ENCODE data around the gene STXBP3.
"Not testable (repeated sequence)": the region's sequence is repeated elsewhere in the genome, so short reads cannot be mapped to it uniquely, and the experiment has no call there.

The STXBP3 gene

GRCh38 chr1:108746382-108747170 lies at the start of gene STXBP3:
Gene STXBP3 (plus strand): TSS chr1:108746674. CDS start chr1:108746738, 64 bp downstream.
- DNase-seq (ENCODE audit: low read depth), result peak; percentile 100

GRCh38 chr1:108699375-108700332 lies 46.8 kb upstream of the STXBP3 start:
- DNase-seq (ENCODE audit: low read depth), result no peak

- DNase-seq (ENCODE audit: low read depth), result no peak
Observed at GRCh38 chr1:108701176-108701849, 45.2 kb upstream of the STXBP3 start.

GRCh38 chr1:108702109-108702508 lies 44.4 kb upstream of the STXBP3 start:
- DNase-seq (ENCODE audit: low read depth), result not testable (repeated sequence)

GRCh38 chr1:108703939-108704338 lies 42.5 kb upstream of the STXBP3 start:
- DNase-seq (ENCODE audit: low read depth), result no peak

GRCh38 chr1:108704496-108704895 lies 42.0 kb upstream of the STXBP3 start:
- no peak for DNase-seq (ENCODE audit: low read depth)

GRCh38 chr1:108706643-108707042 lies 39.8 kb upstream of the STXBP3 start:
- DNase-seq (ENCODE audit: low read depth), result no peak

GRCh38 chr1:108708691-108709660 lies 37.5 kb upstream of the STXBP3 start:
- DNase-seq (ENCODE audit: low read depth), result peak; percentile 22

- DNase-seq (ENCODE audit: low read depth), result no peak
Observed at GRCh38 chr1:108712606-108713150, 33.8 kb upstream of the STXBP3 start, which contains the start of gene FNDC7. Gene FNDC7 (plus strand): TSS chr1:108712908. CDS start chr1:108712934, 26 bp downstream.

- no peak for DNase-seq (ENCODE audit: low read depth)
Observed at GRCh38 chr1:108715932-108716331, 30.5 kb upstream of the STXBP3 start.

GRCh38 chr1:108716437-108717230 lies 29.8 kb upstream of the STXBP3 start:
- DNase-seq (ENCODE audit: low read depth), result no peak

GRCh38 chr1:108717774-108718316 lies 28.6 kb upstream of the STXBP3 start:
- no peak for DNase-seq (ENCODE audit: low read depth)

- no peak for DNase-seq (ENCODE audit: low read depth)
Observed at GRCh38 chr1:108718927-108719655, 27.4 kb upstream of the STXBP3 start.

- no peak for DNase-seq (ENCODE audit: low read depth)
Observed at GRCh38 chr1:108719656-108720435, 26.6 kb upstream of the STXBP3 start.

- no peak for DNase-seq (ENCODE audit: low read depth)
Observed at GRCh38 chr1:108722292-108722691, 24.2 kb upstream of the STXBP3 start.

GRCh38 chr1:108725906-108726305 lies 20.6 kb upstream of the STXBP3 start:
- DNase-seq (ENCODE audit: low read depth), result no peak

- DNase-seq (ENCODE audit: low read depth), result no peak
Observed at GRCh38 chr1:108728327-108728923, 18.0 kb upstream of the STXBP3 start.

- DNase-seq (ENCODE audit: low read depth), result no peak
Observed at GRCh38 chr1:108729481-108729880, 17.0 kb upstream of the STXBP3 start.
